HEK293 (cell line): ENCODE results near the gene PAK2.

ENCODE experiments used
- CTCF ChIA-PET: fragments of 350-600 bp; formaldehyde crosslinking; extraction: SDS; loops from one replicate; lab custom pipeline; 2021; ENCODE audit warnings: antibody characterized with exemption; lab: Yijun Ruan, JAX
- POLR2A ChIA-PET: fragments of 300-600 bp; formaldehyde crosslinking; extraction: SDS; loops from one replicate; lab custom pipeline; 2020; ENCODE audit warnings: antibody characterized with exemption, inconsistent platforms; lab: Yijun Ruan, JAX
- H3K27ac ChIP-seq: fragments of 200-500 bp; sonication (Bioruptor generic); 2 replicates; pipeline ENCODE4 v1.5.1; 2014; ENCODE audit warnings: low read depth, low read length, control low read depth, inconsistent platforms; ENCODE audit errors: extremely low read depth
- H3K36me3 ChIP-seq, 2 experiments: fragments of 200-500 bp in 1 of 2; sonication (Bioruptor generic) in 1 of 2; 1 replicate in 1 of 2; 2 replicates in 1 of 2; pipeline ENCODE4 v1.5.1; 2014 to 2017; ENCODE audit warnings: inconsistent platforms in 2 of 2, low read length in 2 of 2; ENCODE audit not compliant: control insufficient read depth in 2 of 2, insufficient read depth in 1 of 2
- H3K4me1 ChIP-seq: fragments of 200-500 bp; sonication (Bioruptor generic); 2 replicates; pipeline ENCODE4 v1.5.1; 2014; ENCODE audit warnings: mild to moderate bottlenecking, low read length, inconsistent platforms; ENCODE audit not compliant: control insufficient read depth, insufficient read depth
- H3K4me3 ChIP-seq: 2 replicates; pipeline ENCODE4 v1.5.1; 2011; ENCODE audit warnings: low read depth, mild to moderate bottlenecking, control low read depth, low read length, moderate library complexity
- H3K9me3 ChIP-seq: fragments of 200-500 bp; sonication (Bioruptor generic); 2 replicates; pipeline ENCODE4 v1.5.1; 2014; ENCODE audit warnings: low read depth, low read length, inconsistent platforms; ENCODE audit not compliant: control insufficient read depth, insufficient read depth
- OVOL3 ChIP-seq: fragments of 450-650 bp; formaldehyde crosslinking; IDR thresholded peaks from 2 replicates; pipeline ENCODE4 v1.5.1; 2016; ENCODE audit warnings: missing biosample characterization, missing genetic modification characterization
- TSHZ1 ChIP-seq: fragments of 450-650 bp; formaldehyde crosslinking; IDR thresholded peaks from 2 replicates; pipeline ENCODE4 v1.5.1; 2016; ENCODE audit warnings: missing biosample characterization, missing genetic modification characterization, borderline replicate concordance
- ZBTB26 ChIP-seq: fragments of 450-650 bp; formaldehyde crosslinking; optimal IDR thresholded peaks from 2 replicates; pipeline ENCODE3; 2016; ENCODE audit warnings: missing biosample characterization, mild to moderate bottlenecking, missing genetic modification characterization
- ZEB2 ChIP-seq: fragments of 450-650 bp; formaldehyde crosslinking; IDR thresholded peaks from 2 replicates; pipeline ENCODE4 v1.5.1; 2016; ENCODE audit warnings: missing biosample characterization, missing genetic modification characterization
- ZFHX2 ChIP-seq: fragments of 450-650 bp; formaldehyde crosslinking; conservative IDR thresholded peaks from 2 replicates; pipeline ENCODE4 v1.5.1; 2016; ENCODE audit warnings: missing biosample characterization, missing genetic modification characterization
- ZNF146 ChIP-seq: fragments of 450-650 bp; formaldehyde crosslinking; IDR thresholded peaks from 2 replicates; pipeline ENCODE4 v1.5.1; 2016; ENCODE audit warnings: missing biosample characterization, missing genetic modification characterization
- ZNF174 ChIP-seq: fragments of 450-650 bp; formaldehyde crosslinking; IDR thresholded peaks from 2 replicates; pipeline ENCODE4 v1.5.0; 2017; ENCODE audit warnings: missing biosample characterization, mild to moderate bottlenecking, missing genetic modification characterization
- ZNF558 ChIP-seq: fragments of 450-650 bp; formaldehyde crosslinking; IDR thresholded peaks from 2 replicates; pipeline ENCODE4 v1.5.1; 2016; ENCODE audit warnings: missing biosample characterization, missing genetic modification characterization
- ZNF571 ChIP-seq: fragments of 450-650 bp; formaldehyde crosslinking; IDR thresholded peaks from 2 replicates; pipeline ENCODE4 v1.5.0; 2017; ENCODE audit warnings: missing biosample characterization, missing genetic modification characterization
- ZNF610 ChIP-seq: fragments of 450-650 bp; formaldehyde crosslinking; IDR thresholded peaks from 2 replicates; pipeline ENCODE4 v1.5.1; 2016; ENCODE audit warnings: missing biosample characterization, missing genetic modification characterization, borderline replicate concordance
- ZXDB ChIP-seq: fragments of 450-650 bp; formaldehyde crosslinking; IDR thresholded peaks from 2 replicates; pipeline ENCODE4 v1.5.1; 2016; ENCODE audit warnings: missing biosample characterization, missing genetic modification characterization
- TF ChIP-seq, protein P1 (sequence below): fragments of 450-650 bp; formaldehyde crosslinking; IDR thresholded peaks from 2 replicates; pipeline ENCODE4 v1.5.1; 2016; ENCODE audit warnings: missing biosample characterization, missing genetic modification characterization
- TF ChIP-seq, protein P2 (sequence below): fragments of 450-650 bp; formaldehyde crosslinking; IDR thresholded peaks from 2 replicates; pipeline ENCODE4 v1.5.1; 2016; ENCODE audit warnings: missing biosample characterization, missing genetic modification characterization, borderline replicate concordance

Gene PAK2

GRCh38 chr3:196749125-196749524, 9.5 kb downstream of the PAK2 start:
- ChIA-PET POLR2A (no interaction called here), CTCF (no interaction called here)
- H3K4me3 ChIP-seq = no peak overlapping the region
- peaks cover 0 to 26% of the 10 kb centered on the region in 2 experiments; a peak in 2 of 3 replicates for H3K36me3 ChIP-seq
- H3K9me3 ChIP-seq = no peaks in the 10 kb centered on the region
- no peak overlapping the region for H3K27ac ChIP-seq
- TF ChIP-seq ZNF610 (no peak), ZNF146 (tag by site-specific recombination) (peak; percentile 66; the same call in 1 of the 2 replicates)
- TF ChIP-seq, all 188 proteins: peak for 1
- H3K4me1 ChIP-seq = no peaks in the 10 kb centered on the region

DNA sequence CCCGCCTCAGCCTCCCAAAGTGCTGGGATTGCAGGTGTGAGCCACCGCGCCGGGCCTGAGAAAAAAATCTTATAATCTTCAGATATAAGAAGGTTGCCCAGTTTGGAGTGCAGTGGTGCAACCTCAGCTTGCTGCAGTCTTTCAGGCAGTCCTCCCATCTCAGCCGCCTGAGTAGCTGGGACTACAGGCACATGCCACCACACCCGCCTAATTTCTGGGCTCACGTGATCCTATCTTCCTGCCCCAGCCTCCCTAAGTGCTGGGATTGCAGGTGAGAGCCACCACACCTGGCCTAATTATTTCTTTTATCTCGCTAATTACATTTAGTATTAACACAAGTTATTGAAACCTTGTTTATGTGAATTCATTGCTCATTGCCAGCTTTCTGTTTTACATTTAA, 13.5 kb downstream of the PAK2 start:
- TF ChIP-seq, protein P1, sequence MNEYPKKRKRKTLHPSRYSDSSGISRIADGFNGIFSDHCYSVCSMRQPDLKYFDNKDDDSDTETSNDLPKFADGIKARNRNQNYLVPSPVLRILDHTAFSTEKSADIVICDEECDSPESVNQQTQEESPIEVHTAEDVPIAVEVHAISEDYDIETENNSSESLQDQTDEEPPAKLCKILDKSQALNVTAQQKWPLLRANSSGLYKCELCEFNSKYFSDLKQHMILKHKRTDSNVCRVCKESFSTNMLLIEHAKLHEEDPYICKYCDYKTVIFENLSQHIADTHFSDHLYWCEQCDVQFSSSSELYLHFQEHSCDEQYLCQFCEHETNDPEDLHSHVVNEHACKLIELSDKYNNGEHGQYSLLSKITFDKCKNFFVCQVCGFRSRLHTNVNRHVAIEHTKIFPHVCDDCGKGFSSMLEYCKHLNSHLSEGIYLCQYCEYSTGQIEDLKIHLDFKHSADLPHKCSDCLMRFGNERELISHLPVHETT (tag by site-specific recombination) = no peak
- no peak for TF ChIP-seq ZFHX2
- TF ChIP-seq ZBTB26 (tag by site-specific recombination) = no peak
- no peak for TF ChIP-seq ZNF558 (tag by site-specific recombination)
- TF ChIP-seq ZXDB (tag by site-specific recombination) = no peak
- TF ChIP-seq ZNF571 (tag by site-specific recombination) = no peak
- Histone ChIP-seq H3K27ac (no peak overlapping the region), H3K9me3 (no peaks in the 10 kb centered on the region), H3K4me3 (no peak overlapping the region), H3K36me3 (peaks cover 0 to 24% of the 10 kb centered on the region in 2 experiments; a peak in 1 of 3 replicates), H3K4me1 (no peaks in the 10 kb centered on the region)
- ChIA-PET CTCF (interaction anchor here (0.6 kb wide), 1 partner anchor 84 kb away, joined by 4 read pairs; no protein-coding TSS in a partner anchor), POLR2A (no interaction called here)

GRCh38 chr3:196754091-196754981, 14.7 kb downstream of the PAK2 start:
- Histone ChIP-seq H3K4me1 (no peaks in the 10 kb centered on the region), H3K4me3 (no peak overlapping the region), H3K27ac (no peak overlapping the region), H3K9me3 (no peaks in the 10 kb centered on the region), H3K36me3 (peaks cover 0 to 13% of the 10 kb centered on the region in 2 experiments; a peak in 1 of 3 replicates)
- ChIA-PET CTCF (no interaction called here), POLR2A (no interaction called here)
- TF ChIP-seq, protein P2, sequence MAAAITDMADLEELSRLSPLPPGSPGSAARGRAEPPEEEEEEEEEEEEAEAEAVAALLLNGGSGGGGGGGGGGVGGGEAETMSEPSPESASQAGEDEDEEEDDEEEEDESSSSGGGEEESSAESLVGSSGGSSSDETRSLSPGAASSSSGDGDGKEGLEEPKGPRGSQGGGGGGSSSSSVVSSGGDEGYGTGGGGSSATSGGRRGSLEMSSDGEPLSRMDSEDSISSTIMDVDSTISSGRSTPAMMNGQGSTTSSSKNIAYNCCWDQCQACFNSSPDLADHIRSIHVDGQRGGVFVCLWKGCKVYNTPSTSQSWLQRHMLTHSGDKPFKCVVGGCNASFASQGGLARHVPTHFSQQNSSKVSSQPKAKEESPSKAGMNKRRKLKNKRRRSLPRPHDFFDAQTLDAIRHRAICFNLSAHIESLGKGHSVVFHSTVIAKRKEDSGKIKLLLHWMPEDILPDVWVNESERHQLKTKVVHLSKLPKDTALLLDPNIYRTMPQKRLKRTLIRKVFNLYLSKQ (tag by site-specific recombination) = no peak
- TF ChIP-seq OVOL3 (tag by site-specific recombination) = no peak
- TF ChIP-seq ZNF174 (tag by site-specific recombination) = no peak
- no peak for TF ChIP-seq TSHZ1 (tag by site-specific recombination)
- no peak for TF ChIP-seq ZEB2 (tag by site-specific recombination)
